ENCODE measurements around the gene TMEM187.

DNA sequence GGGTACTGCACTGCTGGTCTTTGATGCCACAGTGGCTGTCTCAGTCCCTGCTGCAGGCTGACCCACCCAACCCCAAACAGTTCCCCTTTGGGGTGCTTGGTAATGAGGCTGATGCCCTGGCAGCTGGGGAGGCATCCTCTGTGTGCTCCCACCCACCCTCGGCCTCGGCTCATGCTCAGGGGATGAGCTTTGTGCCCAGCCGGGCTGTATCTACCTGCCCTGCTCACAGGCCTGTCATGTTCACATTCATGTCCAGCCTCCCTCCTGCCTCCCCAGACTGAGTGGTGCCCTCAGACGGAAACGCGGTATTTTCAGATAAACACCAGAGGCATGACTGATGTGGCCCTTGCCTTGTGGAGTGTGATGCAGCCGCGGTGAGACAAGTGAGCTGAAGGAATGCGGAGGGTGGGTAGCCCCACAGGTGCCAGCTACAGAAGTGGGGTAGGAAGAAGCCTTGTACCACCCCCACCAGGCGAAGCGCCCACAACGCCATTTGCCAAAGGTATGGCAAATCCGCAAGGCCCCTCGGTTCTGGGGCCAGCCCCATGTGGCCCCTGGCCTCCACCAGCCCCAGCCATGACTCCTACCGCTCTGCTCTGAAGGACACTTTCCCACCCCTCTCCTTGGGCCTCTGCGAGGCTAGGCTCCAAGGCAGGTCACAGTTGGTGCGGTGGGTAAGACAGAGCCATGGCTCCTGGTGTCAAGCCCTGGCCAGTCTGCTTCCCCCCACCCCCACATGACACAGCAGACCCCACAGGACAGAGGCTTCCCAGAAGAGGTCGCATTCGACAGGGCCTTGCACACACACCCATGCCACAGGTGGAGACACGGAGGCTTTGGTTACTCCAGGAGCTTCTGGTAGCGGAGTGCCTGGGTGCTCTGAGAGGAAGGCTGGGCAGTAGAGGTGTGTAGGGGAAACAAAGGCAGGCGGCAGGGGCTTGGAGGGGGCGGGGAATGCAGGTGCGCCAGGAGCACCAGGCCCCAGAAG is 26.3 kb upstream of the TMEM187 start:
- TF ChIP-seq, protein P1, sequence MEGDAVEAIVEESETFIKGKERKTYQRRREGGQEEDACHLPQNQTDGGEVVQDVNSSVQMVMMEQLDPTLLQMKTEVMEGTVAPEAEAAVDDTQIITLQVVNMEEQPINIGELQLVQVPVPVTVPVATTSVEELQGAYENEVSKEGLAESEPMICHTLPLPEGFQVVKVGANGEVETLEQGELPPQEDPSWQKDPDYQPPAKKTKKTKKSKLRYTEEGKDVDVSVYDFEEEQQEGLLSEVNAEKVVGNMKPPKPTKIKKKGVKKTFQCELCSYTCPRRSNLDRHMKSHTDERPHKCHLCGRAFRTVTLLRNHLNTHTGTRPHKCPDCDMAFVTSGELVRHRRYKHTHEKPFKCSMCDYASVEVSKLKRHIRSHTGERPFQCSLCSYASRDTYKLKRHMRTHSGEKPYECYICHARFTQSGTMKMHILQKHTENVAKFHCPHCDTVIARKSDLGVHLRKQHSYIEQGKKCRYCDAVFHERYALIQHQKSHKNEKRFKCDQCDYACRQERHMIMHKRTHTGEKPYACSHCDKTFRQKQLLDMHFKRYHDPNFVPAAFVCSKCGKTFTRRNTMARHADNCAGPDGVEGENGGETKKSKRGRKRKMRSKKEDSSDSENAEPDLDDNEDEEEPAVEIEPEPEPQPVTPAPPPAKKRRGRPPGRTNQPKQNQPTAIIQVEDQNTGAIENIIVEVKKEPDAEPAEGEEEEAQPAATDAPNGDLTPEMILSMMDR (IDR thresholded peaks at IDR 0.05) = no peak
- no peak for TF ChIP-seq POLR2A (IDR thresholded peaks at IDR 0.05)

Measured in esophagus squamous epithelium (tissue), 4 donors.